GM19238 (cell line): Measurements from ENCODE around the gene CAPS2.

Experiments
- DNase-seq: peaks from one replicate; pipeline ENCODE4 v3.0.0; 2011; ENCODE audit warnings: low spot score; ENCODE audit not compliant: insufficient read length

The CAPS2 gene

DNA sequence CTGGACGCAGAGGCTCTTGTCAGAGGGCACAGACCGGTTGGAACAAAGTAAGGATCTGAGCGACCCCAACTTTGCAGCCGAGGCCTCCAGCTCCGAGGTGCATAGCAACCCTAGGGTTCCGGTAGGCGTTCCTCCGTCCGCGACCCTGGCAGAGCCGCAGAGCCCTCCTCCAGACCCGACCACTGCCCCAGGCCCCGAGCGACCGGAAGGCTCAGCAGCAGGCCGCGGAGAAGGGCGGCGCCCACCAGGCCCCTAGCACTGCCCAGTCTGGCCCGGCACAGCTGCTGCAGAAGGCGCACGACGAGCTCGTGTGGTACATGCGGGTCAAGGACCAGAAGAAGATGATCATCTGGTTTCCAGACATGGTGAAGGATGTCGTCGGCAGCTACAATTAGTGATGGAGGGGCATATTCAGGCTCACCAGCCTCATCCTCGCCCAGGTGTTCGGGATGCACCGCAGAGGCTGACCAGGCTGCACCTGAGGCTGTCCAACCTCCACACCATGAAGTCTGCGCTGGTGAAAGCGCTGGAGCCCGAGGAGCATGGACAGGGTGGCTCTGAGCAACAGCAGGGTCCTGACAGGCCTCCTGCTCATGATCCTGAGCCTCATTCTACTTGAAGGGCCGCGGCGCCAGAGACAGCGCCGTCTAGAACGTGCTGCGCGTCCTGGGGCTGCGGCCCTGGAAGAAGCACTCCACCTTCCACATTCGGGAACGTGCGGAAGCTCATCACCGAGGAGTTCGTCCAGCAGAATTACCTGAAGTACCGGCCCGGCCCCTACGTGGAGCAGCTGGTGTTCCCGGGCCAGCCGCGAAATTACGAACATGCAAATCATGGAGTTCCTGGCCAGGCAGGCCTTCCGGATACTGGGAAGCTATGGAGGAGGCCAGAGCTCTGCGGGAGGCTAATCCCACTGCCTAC is 24.5 kb downstream of the CAPS2 start:
- DNase-seq, result no peak

DNA sequence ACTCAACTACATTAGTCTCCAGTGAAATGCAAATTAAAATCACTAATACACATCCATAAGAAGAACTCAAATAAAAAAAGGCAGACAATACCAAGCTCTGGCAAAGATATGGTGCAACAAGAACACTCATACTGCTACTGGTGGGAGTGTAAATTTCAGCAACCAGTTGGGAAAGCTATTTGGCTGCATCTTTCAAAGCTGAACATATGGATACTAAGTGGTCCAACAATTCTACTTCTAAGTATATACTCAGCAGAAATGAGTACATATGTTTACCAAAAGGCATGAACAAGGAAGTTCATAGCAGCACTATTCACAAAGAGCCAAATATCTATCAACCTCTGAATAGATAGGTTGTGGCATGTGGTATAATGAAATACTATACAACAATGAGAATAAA is 27.3 kb downstream of the CAPS2 start:
- no peak for DNase-seq

DNA sequence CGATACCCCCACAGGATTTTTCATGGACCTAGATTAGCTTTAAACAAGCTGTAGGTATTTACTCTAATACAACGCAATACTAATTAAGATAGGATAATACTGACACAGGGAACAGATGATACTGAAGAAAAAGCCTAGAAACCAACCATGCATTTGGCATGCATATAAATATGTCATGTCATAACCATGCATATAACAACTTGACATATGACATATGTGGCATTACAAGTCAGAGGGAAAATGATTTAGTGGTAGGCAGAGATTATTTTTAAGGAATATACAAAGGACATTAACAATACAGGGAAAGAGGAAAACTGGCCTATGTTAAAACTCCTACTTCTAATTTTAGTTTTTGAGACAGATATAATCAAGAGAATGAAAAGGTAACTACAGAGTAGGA is 27.9 kb downstream of the CAPS2 start:
- DNase-seq, result no peak

DNA sequence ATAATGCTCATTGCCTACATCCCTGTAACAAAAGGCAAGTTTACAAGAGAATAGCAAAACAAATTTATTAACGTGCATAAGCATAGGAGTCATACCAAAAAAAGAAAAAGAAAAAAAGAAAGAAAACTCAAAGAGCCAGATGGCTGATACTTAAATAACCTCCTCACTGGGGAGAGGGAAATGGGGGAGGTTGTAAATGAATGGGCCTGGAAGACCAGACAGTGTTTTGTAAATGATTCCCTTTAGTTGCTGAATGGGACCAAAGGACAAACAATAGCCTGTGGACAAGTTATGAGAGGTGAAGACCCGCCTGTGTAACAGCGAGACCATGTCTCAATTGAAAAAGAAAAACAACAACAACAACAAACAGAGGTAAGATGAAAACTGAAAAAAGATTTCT is 35.3 kb downstream of the CAPS2 start:
- DNase-seq, result no peak

DNA sequence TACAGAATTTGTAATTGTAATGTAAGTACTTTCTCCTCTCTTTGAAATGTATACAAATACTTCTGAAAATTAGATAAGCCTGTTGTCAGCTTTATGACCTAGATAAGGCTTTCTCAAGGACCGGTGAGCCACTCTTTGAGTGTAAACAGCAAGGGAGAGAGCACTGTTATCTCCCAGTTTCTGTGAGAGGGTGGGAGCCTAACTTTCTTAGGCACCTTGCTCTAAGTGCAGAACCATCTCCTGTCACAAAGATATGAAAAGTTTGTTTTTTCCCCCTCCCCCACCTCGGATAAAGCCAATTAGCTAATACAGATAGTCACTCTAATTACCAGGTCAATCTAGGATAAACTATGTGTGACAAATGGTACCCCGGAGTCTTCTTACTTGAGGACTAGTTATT is 35.8 kb downstream of the CAPS2 start:
- no peak for DNase-seq

DNA sequence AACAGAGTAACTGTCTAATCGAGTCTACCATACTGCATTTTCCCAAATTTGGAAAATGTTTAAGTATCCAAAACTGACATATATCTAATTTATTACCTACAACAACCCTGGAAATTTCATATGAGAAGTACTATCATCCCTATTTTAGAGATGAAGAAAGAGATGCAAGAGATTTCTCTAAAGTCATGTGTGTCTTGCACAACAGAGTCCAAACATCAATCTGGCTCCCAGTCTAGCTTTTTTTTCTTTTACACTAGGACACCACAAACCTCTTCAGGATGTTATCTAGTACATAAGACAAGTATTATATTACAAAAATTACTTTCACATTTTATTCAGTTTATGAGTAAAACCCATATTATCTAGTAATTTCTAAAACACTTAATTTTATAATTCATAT is 39.1 kb downstream of the CAPS2 start:
- DNase-seq, result no peak

DNA sequence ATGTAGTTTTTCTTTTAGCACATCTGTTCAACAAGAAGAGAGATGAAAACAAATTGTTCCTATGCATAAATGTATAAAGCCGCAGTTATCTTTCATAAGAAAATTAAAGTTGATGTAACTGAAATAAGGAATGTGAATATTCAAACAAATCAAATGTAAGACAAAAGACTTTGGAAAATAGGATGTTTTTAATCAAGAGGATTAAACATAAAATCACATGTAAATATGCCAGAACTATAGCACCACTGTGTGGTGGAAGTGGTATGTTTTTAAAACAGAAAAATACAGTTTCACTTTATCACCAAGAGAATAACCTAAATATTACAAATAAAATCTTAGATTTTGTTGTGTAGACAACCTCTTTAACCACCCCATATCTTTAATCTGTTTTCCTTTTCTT is 40.4 kb downstream of the CAPS2 start:
- no peak for DNase-seq

DNA sequence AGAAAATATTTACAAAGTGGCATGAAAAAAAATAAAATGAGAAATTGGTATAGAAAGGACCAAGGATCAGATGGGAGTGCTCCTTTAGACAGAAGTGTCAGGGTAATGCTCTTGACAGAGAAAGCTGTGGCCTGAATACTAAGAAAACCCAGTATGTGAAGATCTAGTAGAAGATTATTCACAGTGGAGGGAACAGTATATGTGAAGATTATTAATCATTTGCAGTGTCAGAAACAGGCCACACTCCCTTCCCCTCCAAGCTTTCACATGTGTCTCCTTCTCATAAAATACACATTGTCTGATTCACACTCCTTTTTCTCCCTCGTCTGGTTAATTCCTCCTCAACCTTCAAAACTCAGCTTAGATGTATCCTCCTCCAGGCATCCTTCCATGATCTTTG is 41.3 kb downstream of the CAPS2 start:
- DNase-seq, result no peak

DNA sequence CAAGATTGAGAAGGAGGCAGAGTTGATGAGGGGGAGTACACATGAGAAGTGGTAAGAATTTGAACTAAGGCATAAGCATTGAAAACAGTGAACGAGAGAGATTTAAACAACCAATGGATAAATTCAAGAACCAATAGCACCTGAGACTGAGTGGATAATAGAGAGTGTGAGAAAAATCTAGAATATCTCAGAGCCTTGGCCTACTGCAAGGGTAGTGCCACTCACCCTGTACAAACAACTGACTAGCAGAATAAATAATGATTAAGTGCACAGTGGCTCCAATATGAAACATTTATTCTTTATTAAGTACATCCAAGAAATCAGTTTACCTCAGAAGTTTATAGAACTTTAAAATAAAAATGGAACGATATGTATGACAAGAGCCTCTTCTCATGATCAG is 54.4 kb downstream of the CAPS2 start:
- DNase-seq, result no peak

DNA sequence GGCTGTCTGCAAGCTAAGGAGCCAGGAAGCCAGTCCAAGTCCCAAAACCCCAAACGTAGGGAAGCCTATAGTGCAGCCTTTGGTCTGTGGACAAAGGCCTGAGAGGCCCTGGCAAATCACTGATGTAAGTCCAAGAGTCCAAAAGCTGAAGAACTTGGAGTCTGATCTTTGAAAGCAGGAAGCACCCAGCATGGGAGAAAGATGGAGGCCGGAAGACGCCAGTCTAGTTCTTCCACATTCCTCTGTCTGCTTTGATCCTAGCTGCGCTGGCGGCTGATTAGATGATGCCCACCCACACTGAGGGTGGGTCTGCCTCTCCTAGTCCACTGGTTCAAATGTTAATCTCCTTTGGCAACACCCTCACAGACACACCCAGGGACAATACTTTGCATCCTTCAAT is 58.5 kb downstream of the CAPS2 start:
- no peak for DNase-seq

DNA sequence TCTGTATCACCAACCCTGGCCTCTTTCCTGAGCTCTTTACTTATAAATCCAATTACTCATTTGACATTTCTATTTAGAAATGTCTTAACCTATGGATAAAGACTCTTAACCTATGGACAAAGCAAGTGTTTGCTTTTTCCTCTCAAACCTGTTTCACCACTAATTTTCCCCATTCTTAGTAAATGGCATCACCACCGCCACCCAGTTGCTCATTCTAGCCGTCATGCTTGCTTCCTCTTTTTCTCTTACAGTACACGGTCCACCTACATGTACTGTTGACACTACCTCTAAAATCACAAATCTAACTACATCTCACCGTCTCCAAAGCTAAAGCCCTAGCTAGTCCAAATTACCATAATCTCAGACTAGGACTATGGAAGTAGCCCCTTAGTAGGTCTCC is 60.0 kb downstream of the CAPS2 start:
- no peak for DNase-seq

DNA sequence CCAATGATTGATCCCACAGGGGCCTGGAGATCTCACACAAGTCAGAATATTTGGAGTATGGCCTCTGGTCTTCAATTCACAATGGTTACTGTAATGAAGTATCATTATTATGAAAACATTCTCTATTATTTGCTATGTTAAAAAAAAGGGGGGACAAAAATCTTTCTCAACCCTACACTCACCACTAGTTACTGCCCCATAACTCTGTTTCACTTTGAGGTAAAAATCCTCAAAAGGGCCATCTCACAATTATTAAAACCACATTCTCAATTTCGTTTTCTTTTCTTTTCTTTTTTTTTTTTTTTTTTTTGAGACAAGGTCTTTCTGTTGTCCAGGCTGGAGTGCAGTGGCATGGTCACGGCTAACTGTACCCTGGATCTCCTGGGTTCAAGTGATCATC is 60.9 kb downstream of the CAPS2 start:
- no peak for DNase-seq

DNA sequence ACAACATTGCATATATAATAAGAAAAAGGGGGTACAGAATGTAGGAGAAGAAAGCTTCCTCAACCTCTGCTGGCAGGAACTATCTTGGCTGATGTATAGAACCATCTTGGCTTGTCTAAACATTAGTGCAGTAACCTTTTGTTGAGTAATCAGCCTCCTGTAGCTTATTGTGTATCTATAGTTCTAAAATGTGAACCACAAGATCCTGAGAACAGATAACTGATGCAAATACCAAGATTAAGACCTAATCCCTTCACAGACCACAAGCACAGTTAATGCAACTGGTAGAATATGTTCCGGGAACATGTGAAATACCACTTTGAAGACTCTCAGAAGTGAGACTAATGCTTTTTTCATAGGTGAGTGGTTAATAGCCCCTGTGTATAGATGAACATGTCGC is 69.8 kb downstream of the CAPS2 start:
- DNase-seq, result no peak

DNA sequence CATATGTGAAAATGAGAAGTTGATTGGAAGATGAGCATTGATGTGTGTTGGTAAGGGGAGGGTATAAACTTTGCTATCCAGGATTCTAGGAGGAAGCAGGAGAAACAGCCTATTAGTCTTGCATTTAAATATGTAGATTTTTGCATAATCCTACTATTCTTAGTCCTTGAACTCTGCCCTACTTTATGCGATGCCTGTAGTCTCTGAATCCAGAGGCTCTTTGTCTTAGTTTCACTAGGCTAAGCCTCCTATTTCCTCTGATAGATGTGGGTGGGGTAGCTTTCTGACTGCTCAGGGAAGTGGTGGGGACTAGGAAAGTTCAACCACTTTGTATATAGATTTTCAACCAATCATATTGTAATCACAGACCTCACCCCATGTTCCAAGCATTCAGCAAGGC is 71.0 kb downstream of the CAPS2 start:
- DNase-seq, result no peak

DNA sequence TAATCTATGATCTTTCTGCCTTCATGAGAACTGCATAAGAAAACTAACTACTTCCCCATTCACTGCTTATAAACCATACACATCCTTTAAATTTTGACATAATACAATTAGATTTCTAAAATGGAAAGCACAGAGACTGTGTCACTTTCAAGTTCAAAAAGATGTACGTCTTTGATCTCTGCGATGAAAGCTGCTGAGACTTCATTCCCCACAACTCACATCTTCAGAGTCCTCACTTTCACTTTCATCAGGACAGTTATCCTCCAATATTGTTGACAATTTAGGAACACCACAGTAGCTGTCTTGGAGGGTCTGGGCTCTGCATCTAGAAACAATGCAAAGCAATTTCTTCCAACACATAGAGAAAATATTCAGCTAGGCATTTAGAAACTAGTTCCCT is 72.6 kb downstream of the CAPS2 start:
- no peak for DNase-seq

DNA sequence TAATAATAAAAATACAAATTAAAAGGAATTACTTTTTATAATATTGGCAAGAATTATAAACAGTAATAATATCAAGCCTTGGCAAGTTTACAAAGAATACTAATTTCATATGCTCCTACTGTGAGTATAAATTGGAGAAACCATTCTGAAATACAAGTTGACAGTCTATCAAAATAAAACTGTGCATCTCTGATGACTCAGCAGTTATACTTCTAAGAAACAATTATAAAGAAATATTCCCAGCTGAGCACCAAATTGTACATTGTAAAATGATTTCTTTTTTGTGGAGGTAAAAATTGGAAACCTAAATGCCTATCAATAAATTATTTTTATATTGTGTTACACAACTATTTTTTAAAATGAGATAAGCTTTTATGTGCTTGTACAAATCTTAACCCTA is 85.0 kb downstream of the CAPS2 start:
- no peak for DNase-seq

DNA sequence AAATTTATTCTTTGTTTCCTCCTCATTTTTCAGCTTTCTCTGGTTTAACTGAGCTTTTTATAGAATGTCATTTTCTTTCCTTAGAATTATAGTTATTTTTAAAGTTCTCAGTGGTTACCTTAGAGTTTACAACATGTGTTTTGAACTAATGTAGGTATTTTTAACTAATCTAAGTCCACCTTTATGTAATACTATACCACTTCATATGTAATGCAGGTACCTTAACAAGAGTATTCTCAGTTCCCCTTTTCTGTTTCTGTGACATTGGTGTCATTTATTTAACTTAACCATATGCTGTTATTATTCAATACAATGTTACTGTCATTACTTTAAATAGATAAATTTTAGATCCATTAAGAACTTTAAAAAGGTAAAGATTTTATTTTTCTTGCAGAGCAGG is 90.1 kb downstream of the CAPS2 start:
- DNase-seq, result no peak

DNA sequence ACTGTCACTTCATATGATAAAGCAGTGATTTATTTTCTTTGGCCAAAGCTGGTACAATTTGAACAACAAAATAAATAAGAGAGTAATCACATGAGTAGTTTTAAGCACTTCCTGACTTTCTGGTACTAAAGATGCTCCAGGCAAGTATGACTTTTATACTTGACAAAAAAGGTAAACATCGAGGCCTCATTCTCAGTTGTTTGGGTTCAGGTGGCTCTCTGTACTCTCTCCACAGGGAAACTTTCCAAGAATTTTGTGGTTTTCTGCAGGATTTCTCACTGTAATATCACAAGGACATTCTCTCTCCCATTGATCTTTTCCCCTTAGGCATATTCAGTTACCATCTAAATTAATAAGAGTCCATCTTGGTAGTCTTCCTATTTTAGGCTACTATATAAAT is 93.9 kb downstream of the CAPS2 start:
- no peak for DNase-seq

DNA sequence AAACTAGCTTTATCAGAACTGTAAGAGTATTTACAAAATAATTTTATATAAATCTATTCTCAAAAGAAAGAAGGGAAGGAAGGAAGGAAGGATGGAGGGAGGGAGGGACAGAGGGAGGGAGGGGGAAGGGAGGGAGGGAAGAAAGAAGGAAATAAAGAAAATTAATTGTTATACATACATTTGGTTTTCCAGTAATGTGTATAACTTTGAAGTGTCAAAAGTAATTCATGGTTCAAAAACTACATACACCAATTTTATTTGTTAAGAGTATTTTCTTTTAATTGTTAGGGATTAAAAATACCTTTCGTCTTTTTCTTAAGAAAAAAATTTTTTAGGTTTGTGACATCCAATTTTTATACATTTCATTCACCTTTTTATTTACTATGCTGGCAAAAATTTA is 103.0 kb downstream of the CAPS2 start:
- DNase-seq, result no peak
